ENCODE measurements around the gene SLC26A11.
"Not testable (repeated sequence)": the region's sequence is repeated elsewhere in the genome, so short reads cannot be mapped to it uniquely, and the experiment has no call there.

SLC26A11 gene

DNA sequence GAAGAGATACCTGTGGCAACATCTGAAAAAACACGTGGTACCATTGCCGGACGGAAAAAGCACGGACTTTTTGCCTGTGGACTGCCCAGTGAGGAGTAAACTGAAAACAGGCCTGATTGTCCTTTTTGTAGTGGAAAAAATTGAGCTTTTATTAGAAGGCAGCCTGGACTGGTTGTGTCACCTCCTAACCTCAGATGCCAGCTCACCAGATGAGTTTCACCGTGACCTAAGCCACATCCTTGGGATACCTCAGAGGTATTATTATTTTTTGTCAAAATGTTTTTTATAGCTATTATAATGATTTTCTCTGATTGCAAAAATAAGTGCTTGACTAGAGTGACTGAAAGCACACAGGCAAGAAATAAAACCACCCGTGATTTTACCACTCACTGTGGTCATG lies 75.3 kb downstream of the SLC26A11 start:
- TF ChIP-seq, protein P1, sequence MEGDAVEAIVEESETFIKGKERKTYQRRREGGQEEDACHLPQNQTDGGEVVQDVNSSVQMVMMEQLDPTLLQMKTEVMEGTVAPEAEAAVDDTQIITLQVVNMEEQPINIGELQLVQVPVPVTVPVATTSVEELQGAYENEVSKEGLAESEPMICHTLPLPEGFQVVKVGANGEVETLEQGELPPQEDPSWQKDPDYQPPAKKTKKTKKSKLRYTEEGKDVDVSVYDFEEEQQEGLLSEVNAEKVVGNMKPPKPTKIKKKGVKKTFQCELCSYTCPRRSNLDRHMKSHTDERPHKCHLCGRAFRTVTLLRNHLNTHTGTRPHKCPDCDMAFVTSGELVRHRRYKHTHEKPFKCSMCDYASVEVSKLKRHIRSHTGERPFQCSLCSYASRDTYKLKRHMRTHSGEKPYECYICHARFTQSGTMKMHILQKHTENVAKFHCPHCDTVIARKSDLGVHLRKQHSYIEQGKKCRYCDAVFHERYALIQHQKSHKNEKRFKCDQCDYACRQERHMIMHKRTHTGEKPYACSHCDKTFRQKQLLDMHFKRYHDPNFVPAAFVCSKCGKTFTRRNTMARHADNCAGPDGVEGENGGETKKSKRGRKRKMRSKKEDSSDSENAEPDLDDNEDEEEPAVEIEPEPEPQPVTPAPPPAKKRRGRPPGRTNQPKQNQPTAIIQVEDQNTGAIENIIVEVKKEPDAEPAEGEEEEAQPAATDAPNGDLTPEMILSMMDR (conservative IDR thresholded peaks at IDR 0.05): no peak
- peak overlapping the region; percentile 82 for H3K27ac ChIP-seq

DNA sequence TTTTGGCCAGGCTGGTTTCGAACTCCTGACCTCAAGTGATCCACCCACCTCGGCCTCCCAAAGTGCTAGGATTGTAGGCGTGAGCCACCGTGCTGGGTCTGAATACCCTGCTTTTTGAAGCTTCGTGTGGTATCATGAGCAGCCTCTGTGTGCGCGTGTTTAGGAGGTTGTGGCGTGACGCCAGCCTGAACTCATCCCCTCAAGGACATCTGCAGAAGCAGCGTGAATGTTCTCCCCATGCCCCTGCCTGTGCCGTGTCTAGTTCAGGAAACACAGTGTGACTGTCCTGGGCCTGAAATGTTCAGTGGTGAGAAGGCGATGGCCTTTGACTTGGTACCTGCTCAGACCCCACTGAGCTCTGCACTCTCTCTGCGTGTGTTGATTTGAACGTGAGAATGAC lies 76.0 kb downstream of the SLC26A11 start:
- H3K27ac ChIP-seq: peak overlapping the region; percentile 82
- TF ChIP-seq, protein P1 (conservative IDR thresholded peaks at IDR 0.05): no peak

DNA sequence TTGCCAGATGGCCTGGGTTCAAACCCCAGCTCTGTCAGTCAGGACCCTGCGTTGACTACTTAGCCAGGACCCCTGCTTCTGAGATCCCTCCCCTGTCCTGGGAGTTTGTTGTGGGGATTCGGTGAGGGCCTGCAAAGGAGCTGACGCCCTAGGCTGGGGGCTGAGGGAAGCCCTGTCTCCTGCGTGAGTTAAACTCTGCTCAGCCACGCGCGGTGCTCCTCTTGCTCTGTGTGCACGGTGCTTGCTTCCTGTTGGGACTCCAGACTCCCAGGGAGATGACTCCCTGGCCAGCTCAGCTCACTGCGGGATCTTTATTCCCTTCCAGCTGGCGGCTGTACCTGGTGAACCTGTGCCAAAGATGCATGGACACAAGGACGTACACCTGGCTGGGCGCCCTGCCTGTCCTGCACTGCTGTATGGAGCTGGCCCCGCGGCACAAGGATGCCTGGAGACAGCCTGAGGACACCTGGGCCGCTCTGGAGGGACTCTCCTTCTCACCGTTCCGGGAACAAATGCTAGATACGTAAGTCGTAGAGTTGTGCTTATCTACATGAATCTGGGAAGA lies 77.9 kb downstream of the SLC26A11 start:
- TF ChIP-seq, protein P1 (conservative IDR thresholded peaks at IDR 0.05): no peak
- H3K27ac ChIP-seq: peak overlapping the region; percentile 82

DNA sequence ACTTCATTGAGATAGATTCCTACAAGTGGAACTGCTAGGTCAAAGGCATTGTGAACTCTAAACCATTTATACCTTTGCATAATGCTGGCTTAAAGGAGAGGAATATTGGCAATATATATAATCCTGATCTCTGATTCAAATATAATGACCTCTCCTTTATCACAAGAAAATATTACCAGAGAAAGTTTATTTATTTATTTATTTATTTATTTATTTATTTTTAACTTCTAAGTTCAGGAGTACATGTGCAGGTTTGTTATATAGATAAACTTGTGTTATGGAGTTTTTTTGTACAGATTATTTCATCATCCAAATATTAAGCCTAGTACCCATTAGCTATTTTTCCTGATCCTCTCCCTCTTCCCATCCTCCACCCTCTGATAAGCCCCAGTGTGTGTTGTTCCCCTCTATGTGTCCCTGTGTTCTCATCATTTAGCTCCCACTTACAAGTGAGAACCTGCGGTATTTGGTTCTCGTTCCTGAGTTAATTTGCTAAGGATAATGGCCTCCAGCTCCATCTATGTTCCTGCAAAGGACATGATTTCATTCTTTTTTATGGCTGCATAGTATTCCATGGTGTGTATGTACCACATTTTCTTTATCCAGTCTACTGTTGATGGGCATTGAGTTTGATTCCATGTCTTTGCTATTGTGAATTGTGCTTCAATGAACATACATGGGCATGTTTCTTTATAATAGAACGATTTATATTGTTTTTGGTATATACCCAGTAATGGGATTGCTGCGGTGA lies 79.3 kb downstream of the SLC26A11 start:
- H3K27ac ChIP-seq: peak overlapping the region; percentile 82

DNA sequence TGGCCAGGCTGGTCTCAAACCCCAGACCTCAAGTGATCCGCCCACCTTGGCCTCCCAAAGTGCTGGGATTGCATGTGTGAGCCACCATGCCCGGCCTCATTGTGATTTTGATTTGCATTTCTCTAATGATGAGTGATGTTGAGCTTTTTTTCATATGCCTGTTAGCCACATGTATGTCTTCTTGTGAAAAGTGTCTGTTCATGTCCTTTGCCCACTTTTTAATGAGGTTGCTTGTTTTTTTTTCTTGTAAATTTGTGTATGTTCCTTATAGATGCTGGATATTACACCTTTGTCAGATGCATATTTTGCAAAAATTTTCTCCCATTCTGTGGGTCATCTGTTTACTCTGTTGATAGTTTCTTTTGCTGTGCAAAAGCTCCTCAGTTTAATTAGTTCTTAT lies 80.5 kb downstream of the SLC26A11 start:
- not testable (repeated sequence) for H3K27ac ChIP-seq
